HFF-Myc (cell line): ENCODE measurements around the gene FAM156A.
"Not testable (repeated sequence)": the region's sequence is repeated elsewhere in the genome, so short reads cannot be mapped to it uniquely, and the experiment has no call there.

Experiments
- DNase-seq: peaks from one replicate; pipeline ENCODE4 v3.0.0-alpha.2; 2011; ENCODE audit warnings: low read depth; ENCODE audit errors: extremely low read depth
- H3K4me3 ChIP-seq: replicated peaks from 2 replicates; pipeline ENCODE4 v1.5.1; 2011; ENCODE audit warnings: low read depth, mild to moderate bottlenecking, control low read depth, low read length
- TF ChIP-seq, protein P1 (sequence below): IDR thresholded peaks from 2 replicates; pipeline ENCODE4 v1.5.1; 2012; ENCODE audit warnings: mild to moderate bottlenecking, low read depth, low read length, control low read depth; ENCODE audit errors: missing control alignments

Gene FAM156A

GRCh38 chrX:52995987-52996331, 37.6 kb upstream of the FAM156A start:
- DNase-seq: no peak
- peak overlapping the region; percentile 65 for H3K4me3 ChIP-seq
- TF ChIP-seq, protein P1, sequence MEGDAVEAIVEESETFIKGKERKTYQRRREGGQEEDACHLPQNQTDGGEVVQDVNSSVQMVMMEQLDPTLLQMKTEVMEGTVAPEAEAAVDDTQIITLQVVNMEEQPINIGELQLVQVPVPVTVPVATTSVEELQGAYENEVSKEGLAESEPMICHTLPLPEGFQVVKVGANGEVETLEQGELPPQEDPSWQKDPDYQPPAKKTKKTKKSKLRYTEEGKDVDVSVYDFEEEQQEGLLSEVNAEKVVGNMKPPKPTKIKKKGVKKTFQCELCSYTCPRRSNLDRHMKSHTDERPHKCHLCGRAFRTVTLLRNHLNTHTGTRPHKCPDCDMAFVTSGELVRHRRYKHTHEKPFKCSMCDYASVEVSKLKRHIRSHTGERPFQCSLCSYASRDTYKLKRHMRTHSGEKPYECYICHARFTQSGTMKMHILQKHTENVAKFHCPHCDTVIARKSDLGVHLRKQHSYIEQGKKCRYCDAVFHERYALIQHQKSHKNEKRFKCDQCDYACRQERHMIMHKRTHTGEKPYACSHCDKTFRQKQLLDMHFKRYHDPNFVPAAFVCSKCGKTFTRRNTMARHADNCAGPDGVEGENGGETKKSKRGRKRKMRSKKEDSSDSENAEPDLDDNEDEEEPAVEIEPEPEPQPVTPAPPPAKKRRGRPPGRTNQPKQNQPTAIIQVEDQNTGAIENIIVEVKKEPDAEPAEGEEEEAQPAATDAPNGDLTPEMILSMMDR: no peak

GRCh38 chrX:52995135-52995986, 37.0 kb upstream of the FAM156A start:
- TF ChIP-seq, protein P1: peak; percentile 53
- DNase-seq: peak; percentile 76

DNA sequence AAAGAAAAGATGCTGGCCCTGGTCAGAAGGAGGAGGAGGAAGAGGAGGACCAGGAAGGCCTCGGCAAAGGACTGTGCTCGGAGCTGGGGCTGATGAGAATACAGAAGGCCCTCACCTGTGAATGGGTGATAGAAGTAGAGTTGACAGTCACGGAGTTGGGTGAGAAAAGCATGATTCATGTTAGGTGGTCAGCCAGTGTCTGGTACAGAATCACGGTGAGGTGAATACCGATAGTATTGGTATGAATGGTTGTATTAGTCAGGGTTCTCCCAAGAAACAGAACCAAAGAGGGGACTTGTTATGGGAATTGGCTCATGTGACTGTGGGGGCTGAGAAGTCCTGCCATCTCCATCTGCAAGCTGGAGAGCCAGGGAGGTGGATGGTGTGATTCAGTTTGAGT, 32.5 kb upstream of the FAM156A start:
- TF ChIP-seq, protein P1: no peak
- no peak overlapping the region for H3K4me3 ChIP-seq
- no peak for DNase-seq

More at GRCh38 chrX:52995135-52995986, 37.0 kb upstream of the FAM156A start:
- H3K4me3 ChIP-seq: peak overlapping the region; percentile 65

DNA sequence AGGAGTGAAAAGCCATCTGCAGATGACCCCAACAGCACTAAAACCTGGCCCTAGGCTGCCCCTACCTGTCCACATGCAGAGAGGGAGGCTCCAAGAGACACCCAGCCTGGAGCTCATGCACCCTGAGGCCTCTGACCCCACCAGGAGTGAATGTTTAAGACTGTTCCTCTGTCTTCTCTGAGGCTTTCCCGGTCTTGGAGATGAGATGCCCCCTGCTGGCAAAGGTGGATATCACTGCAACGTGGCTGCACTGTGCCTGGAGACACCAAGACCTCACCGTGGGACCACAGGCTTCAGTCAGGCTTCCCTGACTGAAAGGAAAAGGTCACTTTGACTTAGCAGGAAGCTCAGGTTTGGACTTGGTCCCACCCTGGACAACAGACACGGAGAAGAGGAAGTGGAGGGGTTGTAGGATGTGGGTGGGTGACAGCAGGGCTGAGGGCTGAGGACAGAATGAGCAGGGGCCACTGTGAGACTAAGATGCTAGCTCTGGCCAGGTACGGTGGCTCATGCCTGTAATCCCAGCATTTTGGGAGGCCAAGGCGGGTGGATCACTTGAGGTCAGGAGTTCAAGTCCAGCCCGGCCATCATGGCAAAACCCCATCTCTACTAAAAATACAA, 31.8 kb upstream of the FAM156A start:
- TF ChIP-seq, protein P1: peak; percentile 61
- H3K4me3 ChIP-seq: not testable (repeated sequence)
- DNase-seq: peak; percentile 29

GRCh38 chrX:52988985-52989917, 30.9 kb upstream of the FAM156A start:
- TF ChIP-seq, protein P1: no peak
- no peak for DNase-seq
- H3K4me3 ChIP-seq: no peak overlapping the region

- TF ChIP-seq, protein P1: no peak
- DNase-seq: no peak
- peak overlapping the region; percentile 9; the same call in 1 of the 2 replicates for H3K4me3 ChIP-seq
Observed at GRCh38 chrX:52983321-52984000, 25.1 kb upstream of the FAM156A start.
